SK-N-SH treated with all-trans-retinoic acid at 6 μM for 48 hours (cell line): ENCODE measurements around the gene SDK1.

Experiments
- ATAC-seq: fragments of 200-7000 bp; cut with Tn5 transposase; 3 replicates; pipeline ENCODE4 v1.9.1; 2020; ENCODE audit warnings: mild to moderate bottlenecking, moderate library complexity
- BACH2 ChIP-seq: fragments of 250-450 bp; sonication (Bioruptor Pico); IDR thresholded peaks from 2 replicates; pipeline ENCODE4 v1.9.0; 2021; ENCODE audit warnings: mild to moderate bottlenecking, borderline replicate concordance
- CSDC2 ChIP-seq: fragments of 250-450 bp; sonication (Bioruptor Pico); IDR thresholded peaks from 2 replicates; pipeline ENCODE4 v1.5.0; 2020; ENCODE audit warnings: mild to moderate bottlenecking, moderate library complexity
- CSRNP3 ChIP-seq: fragments of 250-450 bp; sonication (Bioruptor Pico); IDR thresholded peaks from 2 replicates; pipeline ENCODE4 v1.5.1; 2021; ENCODE audit warnings: mild to moderate bottlenecking, moderate library complexity
- GLIS3 ChIP-seq: fragments of 250-450 bp; sonication (Bioruptor Pico); IDR thresholded peaks from 2 replicates; pipeline ENCODE4 v1.5.0; 2020; ENCODE audit warnings: mild to moderate bottlenecking, moderate library complexity
- ISL1 ChIP-seq: fragments of 250-450 bp; sonication (Bioruptor Pico); IDR thresholded peaks from 2 replicates; pipeline ENCODE4 v2.1.2; 2022; ENCODE audit warnings: mild to moderate bottlenecking, moderate library complexity
- OSR1 ChIP-seq: fragments of 250-450 bp; sonication (Bioruptor Pico); IDR thresholded peaks from 2 replicates; pipeline ENCODE4 v1.8.0; 2022; ENCODE audit warnings: moderate library complexity, mild to moderate bottlenecking, inconsistent platforms
- POU6F1 ChIP-seq: fragments of 250-450 bp; sonication (Bioruptor Pico); IDR thresholded peaks from 2 replicates; pipeline ENCODE4 v1.8.0; 2021; ENCODE audit warnings: low read depth, mild to moderate bottlenecking, moderate library complexity, borderline replicate concordance
- PPARA ChIP-seq: fragments of 250-450 bp; sonication (Bioruptor Pico); IDR thresholded peaks from 2 replicates; pipeline ENCODE4 v1.5.0; 2020; ENCODE audit warnings: mild to moderate bottlenecking, borderline replicate concordance
- RARB ChIP-seq: fragments of 250-450 bp; sonication (Bioruptor Pico); IDR thresholded peaks from 2 replicates; pipeline ENCODE4 v1.8.0; 2021; ENCODE audit warnings: mild to moderate bottlenecking, moderate library complexity
- SNAI2 ChIP-seq: fragments of 250-450 bp; sonication (Bioruptor Pico); IDR thresholded peaks from 2 replicates; pipeline ENCODE4 v1.5.0; 2020; ENCODE audit warnings: mild to moderate bottlenecking, moderate library complexity
- TCF4 ChIP-seq: fragments of 250-450 bp; sonication (Bioruptor Pico); IDR thresholded peaks from 2 replicates; pipeline ENCODE4 v1.8.0; 2021; ENCODE audit warnings: mild to moderate bottlenecking, moderate library complexity, borderline replicate concordance
- TOX ChIP-seq: fragments of 250-450 bp; sonication (Bioruptor Pico); IDR thresholded peaks from 2 replicates; pipeline ENCODE4 v1.8.0; 2021; ENCODE audit warnings: mild to moderate bottlenecking, moderate library complexity, borderline replicate concordance
- ZC3H10 ChIP-seq: fragments of 250-450 bp; sonication (Bioruptor Pico); IDR thresholded peaks from 2 replicates; pipeline ENCODE4 v1.5.1; 2021; ENCODE audit warnings: mild to moderate bottlenecking, moderate library complexity
- ZFP3 ChIP-seq: fragments of 250-450 bp; sonication (Bioruptor Pico); IDR thresholded peaks from 2 replicates; pipeline ENCODE4 v1.5.0; 2020; ENCODE audit warnings: mild to moderate bottlenecking, moderate library complexity
- ZNF565 ChIP-seq: fragments of 450-650 bp; formaldehyde crosslinking; conservative IDR thresholded peaks from 2 replicates; pipeline ENCODE4 v1.5.0; 2020; ENCODE audit warnings: low read depth, mild to moderate bottlenecking, moderate library complexity
- ZNF70 ChIP-seq: fragments of 450-650 bp; formaldehyde crosslinking; IDR thresholded peaks from 2 replicates; pipeline ENCODE4 v1.5.0; 2020; ENCODE audit warnings: mild to moderate bottlenecking, moderate library complexity
- ZNF8 ChIP-seq: fragments of 450-650 bp; formaldehyde crosslinking; IDR thresholded peaks from 2 replicates; pipeline ENCODE4 v1.5.0; 2020; ENCODE audit warnings: mild to moderate bottlenecking, moderate library complexity
- TF ChIP-seq, protein P1 (sequence below): fragments of 250-450 bp; sonication (Bioruptor Pico); IDR thresholded peaks from 2 replicates; pipeline ENCODE4 v1.8.0; 2020; ENCODE audit warnings: mild to moderate bottlenecking, moderate library complexity, borderline replicate concordance
- TF ChIP-seq, protein P2 (sequence below): fragments of 250-450 bp; sonication (Bioruptor Pico); IDR thresholded peaks from 2 replicates; pipeline ENCODE4 v1.5.0; 2020; ENCODE audit warnings: mild to moderate bottlenecking, moderate library complexity
- TF ChIP-seq, protein P3 (sequence below): fragments of 250-450 bp; sonication (Bioruptor Pico); IDR thresholded peaks from 2 replicates; pipeline ENCODE4 v1.5.1; 2020; ENCODE audit warnings: low read depth, mild to moderate bottlenecking, moderate library complexity

Gene SDK1

DNA sequence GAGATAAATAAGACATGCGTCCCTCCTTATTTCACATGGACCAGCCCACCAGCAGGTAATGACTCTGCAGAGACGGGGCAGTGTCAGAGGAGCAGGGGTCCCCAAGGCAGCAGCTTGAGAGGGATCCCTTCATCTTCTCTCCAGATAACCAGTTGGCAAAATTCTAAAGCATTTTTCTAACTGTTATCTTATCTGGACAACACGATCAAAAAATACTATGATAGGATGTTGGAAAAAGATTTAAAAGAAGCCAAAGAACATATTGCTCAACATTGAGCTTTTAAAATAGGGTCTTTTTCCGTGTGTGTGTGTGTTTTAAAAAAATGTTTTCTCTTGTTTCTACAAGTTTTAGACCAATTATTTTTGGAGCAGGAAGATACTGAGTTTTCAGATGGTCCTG, 641.2 kb downstream of the SDK1 start (continued):
- TF ChIP-seq CSDC2 (CRISPR knock-in tag) (no peak), OSR1 (CRISPR knock-in tag) (no peak), PPARA (CRISPR knock-in tag) (no peak), ISL1 (no peak), ZNF565 (CRISPR knock-in tag) (no peak), ZNF8 (CRISPR knock-in tag) (no peak), GLIS3 (no peak)
- TF ChIP-seq, all 23 proteins: peak for 0

- TF ChIP-seq ZNF8 (CRISPR knock-in tag) (no peak), BACH2 (CRISPR knock-in tag) (no peak)
- no peak for ATAC-seq
Observed at GRCh38 chr7:3942816-3943745, 642.0 kb downstream of the SDK1 start.

DNA sequence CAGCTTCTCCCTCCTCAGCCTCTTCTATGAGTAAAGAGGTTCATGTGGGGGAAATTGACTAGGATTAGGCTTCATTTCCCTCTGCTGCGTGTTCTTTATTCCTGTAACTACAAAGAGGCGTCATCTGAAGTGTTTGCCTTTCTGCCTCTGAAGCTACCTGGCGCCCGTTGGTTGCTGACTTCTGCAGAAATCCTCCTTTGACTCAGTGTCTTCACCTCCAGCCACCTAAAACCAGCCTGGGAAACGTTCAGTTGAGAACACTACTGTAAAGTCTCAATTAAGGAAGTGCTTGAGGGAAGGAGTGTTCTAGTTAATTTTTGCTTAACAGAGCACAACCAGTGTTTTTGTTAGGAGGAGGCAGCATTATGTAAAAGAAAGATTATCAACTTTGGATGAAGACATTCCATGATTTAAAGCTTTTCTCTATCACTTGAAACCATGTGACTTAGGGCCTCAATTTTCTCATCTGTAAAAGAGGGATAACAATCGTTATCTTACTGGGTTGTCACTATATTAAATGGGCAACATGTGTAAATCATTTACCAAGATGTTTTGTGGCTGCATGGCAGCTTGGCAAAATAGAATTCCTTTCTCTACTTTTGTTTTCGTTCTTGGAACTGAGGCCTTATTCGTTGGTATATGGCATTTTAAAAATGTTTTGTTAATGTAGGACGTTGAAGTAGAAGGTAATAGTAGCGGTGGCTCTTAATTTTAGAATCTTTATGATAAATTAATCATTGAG, 642.9 kb downstream of the SDK1 start:
- TF ChIP-seq, protein P1, sequence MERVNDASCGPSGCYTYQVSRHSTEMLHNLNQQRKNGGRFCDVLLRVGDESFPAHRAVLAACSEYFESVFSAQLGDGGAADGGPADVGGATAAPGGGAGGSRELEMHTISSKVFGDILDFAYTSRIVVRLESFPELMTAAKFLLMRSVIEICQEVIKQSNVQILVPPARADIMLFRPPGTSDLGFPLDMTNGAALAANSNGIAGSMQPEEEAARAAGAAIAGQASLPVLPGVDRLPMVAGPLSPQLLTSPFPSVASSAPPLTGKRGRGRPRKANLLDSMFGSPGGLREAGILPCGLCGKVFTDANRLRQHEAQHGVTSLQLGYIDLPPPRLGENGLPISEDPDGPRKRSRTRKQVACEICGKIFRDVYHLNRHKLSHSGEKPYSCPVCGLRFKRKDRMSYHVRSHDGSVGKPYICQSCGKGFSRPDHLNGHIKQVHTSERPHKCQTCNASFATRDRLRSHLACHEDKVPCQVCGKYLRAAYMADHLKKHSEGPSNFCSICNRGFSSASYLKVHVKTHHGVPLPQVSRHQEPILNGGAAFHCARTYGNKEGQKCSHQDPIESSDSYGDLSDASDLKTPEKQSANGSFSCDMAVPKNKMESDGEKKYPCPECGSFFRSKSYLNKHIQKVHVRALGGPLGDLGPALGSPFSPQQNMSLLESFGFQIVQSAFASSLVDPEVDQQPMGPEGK (CRISPR knock-in tag) = no peak
- TF ChIP-seq SNAI2 (CRISPR knock-in tag) (no peak), RARB (no peak), ZNF70 (no peak), ZC3H10 (CRISPR knock-in tag) (no peak), OSR1 (CRISPR knock-in tag) (no peak), PPARA (CRISPR knock-in tag) (no peak), CSDC2 (CRISPR knock-in tag) (no peak), ZFP3 (CRISPR knock-in tag) (no peak), CSRNP3 (no peak), TCF4 (CRISPR knock-in tag) (no peak), ISL1 (no peak), ZNF8 (CRISPR knock-in tag) (no peak), TOX (CRISPR knock-in tag) (no peak), ZNF565 (CRISPR knock-in tag) (no peak), POU6F1 (no peak), BACH2 (CRISPR knock-in tag) (no peak)
- TF ChIP-seq, protein P2, sequence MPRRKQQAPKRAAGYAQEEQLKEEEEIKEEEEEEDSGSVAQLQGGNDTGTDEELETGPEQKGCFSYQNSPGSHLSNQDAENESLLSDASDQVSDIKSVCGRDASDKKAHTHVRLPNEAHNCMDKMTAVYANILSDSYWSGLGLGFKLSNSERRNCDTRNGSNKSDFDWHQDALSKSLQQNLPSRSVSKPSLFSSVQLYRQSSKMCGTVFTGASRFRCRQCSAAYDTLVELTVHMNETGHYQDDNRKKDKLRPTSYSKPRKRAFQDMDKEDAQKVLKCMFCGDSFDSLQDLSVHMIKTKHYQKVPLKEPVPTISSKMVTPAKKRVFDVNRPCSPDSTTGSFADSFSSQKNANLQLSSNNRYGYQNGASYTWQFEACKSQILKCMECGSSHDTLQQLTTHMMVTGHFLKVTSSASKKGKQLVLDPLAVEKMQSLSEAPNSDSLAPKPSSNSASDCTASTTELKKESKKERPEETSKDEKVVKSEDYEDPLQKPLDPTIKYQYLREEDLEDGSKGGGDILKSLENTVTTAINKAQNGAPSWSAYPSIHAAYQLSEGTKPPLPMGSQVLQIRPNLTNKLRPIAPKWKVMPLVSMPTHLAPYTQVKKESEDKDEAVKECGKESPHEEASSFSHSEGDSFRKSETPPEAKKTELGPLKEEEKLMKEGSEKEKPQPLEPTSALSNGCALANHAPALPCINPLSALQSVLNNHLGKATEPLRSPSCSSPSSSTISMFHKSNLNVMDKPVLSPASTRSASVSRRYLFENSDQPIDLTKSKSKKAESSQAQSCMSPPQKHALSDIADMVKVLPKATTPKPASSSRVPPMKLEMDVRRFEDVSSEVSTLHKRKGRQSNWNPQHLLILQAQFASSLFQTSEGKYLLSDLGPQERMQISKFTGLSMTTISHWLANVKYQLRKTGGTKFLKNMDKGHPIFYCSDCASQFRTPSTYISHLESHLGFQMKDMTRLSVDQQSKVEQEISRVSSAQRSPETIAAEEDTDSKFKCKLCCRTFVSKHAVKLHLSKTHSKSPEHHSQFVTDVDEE (CRISPR knock-in tag) = no peak
- TF ChIP-seq, protein P3, sequence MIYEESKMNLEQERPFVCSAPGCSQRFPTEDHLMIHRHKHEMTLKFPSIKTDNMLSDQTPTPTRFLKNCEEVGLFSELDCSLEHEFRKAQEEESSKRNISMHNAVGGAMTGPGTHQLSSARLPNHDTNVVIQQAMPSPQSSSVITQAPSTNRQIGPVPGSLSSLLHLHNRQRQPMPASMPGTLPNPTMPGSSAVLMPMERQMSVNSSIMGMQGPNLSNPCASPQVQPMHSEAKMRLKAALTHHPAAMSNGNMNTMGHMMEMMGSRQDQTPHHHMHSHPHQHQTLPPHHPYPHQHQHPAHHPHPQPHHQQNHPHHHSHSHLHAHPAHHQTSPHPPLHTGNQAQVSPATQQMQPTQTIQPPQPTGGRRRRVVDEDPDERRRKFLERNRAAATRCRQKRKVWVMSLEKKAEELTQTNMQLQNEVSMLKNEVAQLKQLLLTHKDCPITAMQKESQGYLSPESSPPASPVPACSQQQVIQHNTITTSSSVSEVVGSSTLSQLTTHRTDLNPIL (CRISPR knock-in tag) = no peak
- ATAC-seq = no peak
